Measurements from ENCODE around the gene KLK5.

KLK5 gene

DNA sequence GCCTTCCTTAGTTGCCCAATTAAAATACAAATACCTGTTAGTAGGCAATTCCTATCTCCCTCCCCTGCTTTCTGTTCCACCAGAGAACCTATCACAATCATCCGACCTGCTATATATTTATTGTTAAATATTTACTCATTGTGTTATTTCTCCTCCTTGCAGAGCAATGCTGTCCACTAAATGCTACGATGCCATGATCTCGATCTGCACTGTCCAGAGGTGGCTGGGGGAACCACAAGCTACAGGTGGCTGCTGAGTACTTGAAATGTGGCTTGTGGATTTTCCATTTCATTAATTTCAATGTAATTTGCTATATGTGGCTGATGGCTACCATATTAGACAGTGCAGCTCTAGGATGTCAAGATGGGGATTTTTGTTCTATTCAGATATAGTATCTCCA, 11.4 kb upstream of the KLK5 start:
- TF ChIP-seq TEAD4 (IDR thresholded peaks at IDR 0.05) (no peak), RAD21 (IDR thresholded peaks at IDR 0.05; ENCODE audit: low read depth) (no peak), ZBTB7A (IDR thresholded peaks at IDR 0.05; ENCODE audit: low read depth) (no peak), TCF12 (IDR thresholded peaks at IDR 0.05; ENCODE audit: low read depth) (no peak)
- TF ChIP-seq, protein P1, sequence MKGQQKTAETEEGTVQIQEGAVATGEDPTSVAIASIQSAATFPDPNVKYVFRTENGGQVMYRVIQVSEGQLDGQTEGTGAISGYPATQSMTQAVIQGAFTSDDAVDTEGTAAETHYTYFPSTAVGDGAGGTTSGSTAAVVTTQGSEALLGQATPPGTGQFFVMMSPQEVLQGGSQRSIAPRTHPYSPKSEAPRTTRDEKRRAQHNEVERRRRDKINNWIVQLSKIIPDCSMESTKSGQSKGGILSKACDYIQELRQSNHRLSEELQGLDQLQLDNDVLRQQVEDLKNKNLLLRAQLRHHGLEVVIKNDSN (IDR thresholded peaks at IDR 0.05): no peak

DNA sequence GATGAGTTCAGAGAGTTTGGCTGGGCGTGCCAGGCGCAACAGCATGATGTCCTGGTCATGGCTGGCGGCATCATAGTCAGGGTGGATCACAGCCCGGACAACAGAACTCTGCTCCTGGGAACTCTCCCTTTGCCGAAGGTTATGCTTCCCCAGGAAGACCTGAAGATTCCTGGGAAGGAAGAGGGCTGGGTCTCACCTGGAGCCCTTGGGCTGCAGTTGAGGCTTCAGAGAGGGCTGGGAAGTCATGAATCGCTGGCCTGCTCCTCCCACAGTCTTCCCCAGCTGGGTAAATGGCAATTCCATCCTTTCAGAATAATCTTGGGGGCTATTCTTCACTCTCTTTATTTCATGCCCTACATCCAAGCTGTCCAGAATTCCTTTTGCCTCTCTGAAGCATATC, 10.5 kb upstream of the KLK5 start:
- TF ChIP-seq TEAD4 (IDR thresholded peaks at IDR 0.05) (no peak), NFIC (IDR thresholded peaks at IDR 0.05) (no peak), RAD21 (IDR thresholded peaks at IDR 0.05; ENCODE audit: low read depth) (no peak), CREB1 (IDR thresholded peaks at IDR 0.05; ENCODE audit: low read depth) (no peak), YY1 (IDR thresholded peaks at IDR 0.05; ENCODE audit: low read depth) (no peak), CEBPB (IDR thresholded peaks at IDR 0.05) (no peak)
- TF ChIP-seq, protein P1 (IDR thresholded peaks at IDR 0.05): no peak
- TF ChIP-seq, protein P2, sequence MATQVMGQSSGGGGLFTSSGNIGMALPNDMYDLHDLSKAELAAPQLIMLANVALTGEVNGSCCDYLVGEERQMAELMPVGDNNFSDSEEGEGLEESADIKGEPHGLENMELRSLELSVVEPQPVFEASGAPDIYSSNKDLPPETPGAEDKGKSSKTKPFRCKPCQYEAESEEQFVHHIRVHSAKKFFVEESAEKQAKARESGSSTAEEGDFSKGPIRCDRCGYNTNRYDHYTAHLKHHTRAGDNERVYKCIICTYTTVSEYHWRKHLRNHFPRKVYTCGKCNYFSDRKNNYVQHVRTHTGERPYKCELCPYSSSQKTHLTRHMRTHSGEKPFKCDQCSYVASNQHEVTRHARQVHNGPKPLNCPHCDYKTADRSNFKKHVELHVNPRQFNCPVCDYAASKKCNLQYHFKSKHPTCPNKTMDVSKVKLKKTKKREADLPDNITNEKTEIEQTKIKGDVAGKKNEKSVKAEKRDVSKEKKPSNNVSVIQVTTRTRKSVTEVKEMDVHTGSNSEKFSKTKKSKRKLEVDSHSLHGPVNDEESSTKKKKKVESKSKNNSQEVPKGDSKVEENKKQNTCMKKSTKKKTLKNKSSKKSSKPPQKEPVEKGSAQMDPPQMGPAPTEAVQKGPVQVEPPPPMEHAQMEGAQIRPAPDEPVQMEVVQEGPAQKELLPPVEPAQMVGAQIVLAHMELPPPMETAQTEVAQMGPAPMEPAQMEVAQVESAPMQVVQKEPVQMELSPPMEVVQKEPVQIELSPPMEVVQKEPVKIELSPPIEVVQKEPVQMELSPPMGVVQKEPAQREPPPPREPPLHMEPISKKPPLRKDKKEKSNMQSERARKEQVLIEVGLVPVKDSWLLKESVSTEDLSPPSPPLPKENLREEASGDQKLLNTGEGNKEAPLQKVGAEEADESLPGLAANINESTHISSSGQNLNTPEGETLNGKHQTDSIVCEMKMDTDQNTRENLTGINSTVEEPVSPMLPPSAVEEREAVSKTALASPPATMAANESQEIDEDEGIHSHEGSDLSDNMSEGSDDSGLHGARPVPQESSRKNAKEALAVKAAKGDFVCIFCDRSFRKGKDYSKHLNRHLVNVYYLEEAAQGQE (IDR thresholded peaks at IDR 0.05; ENCODE audit: low read depth): no peak
- TF ChIP-seq, protein P3, sequence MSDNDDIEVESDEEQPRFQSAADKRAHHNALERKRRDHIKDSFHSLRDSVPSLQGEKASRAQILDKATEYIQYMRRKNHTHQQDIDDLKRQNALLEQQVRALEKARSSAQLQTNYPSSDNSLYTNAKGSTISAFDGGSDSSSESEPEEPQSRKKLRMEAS (IDR thresholded peaks at IDR 0.05): no peak

DNA sequence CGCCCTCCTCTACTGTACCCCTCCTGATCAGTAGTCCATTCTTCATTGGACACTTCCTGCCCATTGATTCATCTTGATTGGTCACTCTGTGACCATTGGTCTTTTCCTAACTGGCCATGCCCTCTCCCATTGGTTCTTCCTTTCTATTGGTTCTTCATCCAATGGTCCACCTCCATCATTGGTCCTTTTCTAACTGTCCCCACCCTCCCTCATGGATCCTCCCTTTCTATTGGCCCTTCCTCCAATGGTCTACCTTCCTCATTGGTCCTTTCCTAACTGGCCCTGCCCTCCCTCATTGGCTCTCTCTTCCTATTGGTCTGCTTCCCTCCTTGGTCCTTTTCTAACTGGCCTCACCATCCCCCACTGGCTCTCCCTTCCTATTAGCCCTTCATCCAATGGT, 9.4 kb upstream of the KLK5 start:
- TF ChIP-seq EP300 (IDR thresholded peaks at IDR 0.05; ENCODE audit: borderline replicate concordance): no peak
- no peak for TF ChIP-seq TCF12 (IDR thresholded peaks at IDR 0.05; ENCODE audit: low read depth)
- TF ChIP-seq YY1 (IDR thresholded peaks at IDR 0.05; ENCODE audit: low read depth): no peak
- TF ChIP-seq RAD21 (IDR thresholded peaks at IDR 0.05; ENCODE audit: low read depth): no peak
- TF ChIP-seq, protein P1 (IDR thresholded peaks at IDR 0.05): no peak
- no peak for TF ChIP-seq TEAD4 (IDR thresholded peaks at IDR 0.05)
- TF ChIP-seq FOXM1 (IDR thresholded peaks at IDR 0.05; ENCODE audit: borderline replicate concordance, low read depth): no peak

DNA sequence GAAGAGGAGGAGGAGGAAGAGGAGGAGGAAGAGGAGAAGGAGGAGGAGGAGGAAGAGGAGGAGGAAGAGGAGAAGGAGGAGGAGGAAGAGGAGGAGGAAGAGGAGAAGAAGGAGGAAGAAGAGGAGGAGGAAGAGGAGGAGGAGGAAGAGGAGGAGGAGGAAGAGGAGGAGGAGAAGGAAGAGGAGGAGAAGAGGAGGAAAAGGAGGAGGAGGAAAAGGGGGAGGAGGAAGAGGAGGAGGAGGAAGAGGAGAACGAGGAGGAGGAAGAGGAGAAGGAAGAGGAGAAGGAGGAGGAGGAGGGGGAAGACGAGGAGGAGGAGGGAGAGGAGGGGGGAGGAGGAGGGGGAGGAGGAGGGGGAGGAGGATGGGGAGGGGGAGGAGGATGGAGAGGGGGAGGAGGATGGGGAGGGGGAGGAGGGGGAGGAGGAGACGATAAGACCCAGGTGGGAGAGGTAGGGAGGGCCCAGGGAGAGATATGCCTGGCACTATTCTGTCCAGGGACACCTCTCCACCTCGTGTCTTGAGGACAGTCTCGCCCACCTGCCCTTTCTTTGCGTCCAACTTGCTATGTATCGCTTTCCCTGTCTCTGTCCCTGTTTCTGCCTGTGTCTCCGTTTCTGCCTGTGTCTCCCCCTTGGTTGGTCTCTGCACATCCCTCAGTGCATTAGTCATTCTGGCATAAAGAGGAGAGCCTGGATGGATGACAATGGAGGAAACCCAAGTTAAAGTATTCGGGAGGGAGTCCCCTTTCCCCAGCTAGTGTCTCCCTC, 7.1 kb upstream of the KLK5 start:
- TF ChIP-seq CREB1 (IDR thresholded peaks at IDR 0.05; ENCODE audit: low read depth): no peak
- TF ChIP-seq EP300 (IDR thresholded peaks at IDR 0.05; ENCODE audit: borderline replicate concordance): no peak
- TF ChIP-seq TAF1 (IDR thresholded peaks at IDR 0.05; ENCODE audit: low read depth): no peak
- no peak for TF ChIP-seq RAD21 (IDR thresholded peaks at IDR 0.05; ENCODE audit: low read depth)
- TF ChIP-seq TEAD4 (IDR thresholded peaks at IDR 0.05): no peak
- no peak for TF ChIP-seq NFIC (IDR thresholded peaks at IDR 0.05)
- TF ChIP-seq YY1 (IDR thresholded peaks at IDR 0.05; ENCODE audit: low read depth): no peak
- TF ChIP-seq, protein P3 (IDR thresholded peaks at IDR 0.05): no peak
- TF ChIP-seq, protein P1 (IDR thresholded peaks at IDR 0.05): no peak
- TF ChIP-seq ZBTB7A (IDR thresholded peaks at IDR 0.05; ENCODE audit: low read depth): no peak
- TF ChIP-seq EGR1 (IDR thresholded peaks at IDR 0.05): no peak
- no peak for TF ChIP-seq CEBPB (IDR thresholded peaks at IDR 0.05)
- TF ChIP-seq TCF12 (IDR thresholded peaks at IDR 0.05; ENCODE audit: low read depth): no peak
- TF ChIP-seq, protein P2 (IDR thresholded peaks at IDR 0.05; ENCODE audit: low read depth): no peak
- no peak for TF ChIP-seq FOXM1 (IDR thresholded peaks at IDR 0.05; ENCODE audit: borderline replicate concordance, low read depth)

DNA sequence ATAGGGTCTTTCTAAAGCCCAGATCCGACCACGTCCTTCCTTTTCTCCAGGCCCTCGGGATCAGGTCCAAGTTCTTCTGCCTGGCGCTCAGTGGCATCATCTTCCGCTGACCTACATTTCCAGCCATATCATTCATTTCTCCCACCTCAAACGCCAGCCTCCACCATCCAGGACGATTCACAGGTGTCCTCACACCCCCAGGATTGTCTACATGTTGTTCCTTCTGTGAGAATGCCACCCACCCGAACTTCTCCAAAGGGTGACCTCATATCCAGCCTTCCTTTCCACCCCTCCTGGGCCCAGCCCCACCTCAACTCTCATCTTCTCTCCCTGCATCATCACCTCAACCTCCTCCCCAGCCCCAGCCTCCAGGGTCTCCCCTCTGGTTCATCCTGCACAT, 4.7 kb upstream of the KLK5 start:
- TF ChIP-seq, protein P3 (IDR thresholded peaks at IDR 0.05): no peak
- TF ChIP-seq EP300 (IDR thresholded peaks at IDR 0.05; ENCODE audit: borderline replicate concordance): no peak
- TF ChIP-seq, protein P2 (IDR thresholded peaks at IDR 0.05; ENCODE audit: low read depth): no peak
- TF ChIP-seq CREB1 (IDR thresholded peaks at IDR 0.05; ENCODE audit: low read depth): no peak
- TF ChIP-seq, protein P1 (IDR thresholded peaks at IDR 0.05): no peak
- TF ChIP-seq NFIC (IDR thresholded peaks at IDR 0.05): no peak
- TF ChIP-seq YY1 (IDR thresholded peaks at IDR 0.05; ENCODE audit: low read depth): no peak

All from Ishikawa (cell line).